ENCODE measurements around the gene RPL12. TPM values are rescaled to one million over a fixed set of nuclear protein-coding genes. Genes with fewer than 3 reads are reported as not detected.

RPL12 gene
- polyA plus RNA-seq, 2 of the 4 experiments (the other 2 are of a cell fraction), result 2,198 to 2,384 TPM

GRCh38 chr9:127452691-127453090 is 1.5 kb upstream of the RPL12 start:
- H3K4me3 ChIP-seq, result peak overlapping the region; percentile 98
- ChIA-PET POLR2A (interaction anchor here (0.6 to 3.2 kb wide), 2 partner anchors 29 to 43 kb away, joined by 5 to 23 read pairs; partner anchors contain the start of gene ZNF79), CTCF (interaction anchor here (1.9 kb wide), 1 partner anchor 51 kb away, joined by 5 read pairs; no protein-coding TSS in a partner anchor)
- peak overlapping the region; percentile 96 to 99 for H3K27ac ChIP-seq
- no peak for DNase-seq (ENCODE audit: low read depth in 1 of 2, low spot score in 1 of 2)
- FAIRE-seq, result no peak
- TF ChIP-seq TP53 (CRISPR knock-in tag; IDR thresholded peaks at IDR 0.05), result no peak
- no peak for TF ChIP-seq FOSB (CRISPR knock-in tag; IDR thresholded peaks at IDR 0.05)
- no peak for TF ChIP-seq NFE2L2 (conservative IDR thresholded peaks at IDR 0.05; ENCODE audit: low read length)
- TF ChIP-seq SMC3 (IDR thresholded peaks at IDR 0.05), result no peak
- TF ChIP-seq POLR2AphosphoS2 (conservative IDR thresholded peaks at IDR 0.05; ENCODE audit: low read length), result no peak
- TF ChIP-seq HOXA7 (CRISPR knock-in tag; IDR thresholded peaks at IDR 0.05), result no peak
- no peak for TF ChIP-seq HMGXB4 (CRISPR knock-in tag; IDR thresholded peaks at IDR 0.05; ENCODE audit: borderline replicate concordance)
- TF ChIP-seq JUN (IDR thresholded peaks at IDR 0.05), result no peak
- peaks cover 22% of the 10 kb centered on the region for H3K9me3 ChIP-seq
- H3K4me2 ChIP-seq, result peak overlapping the region; percentile 95
- H3K4me1 ChIP-seq, result peaks cover 17% of the 10 kb centered on the region
- no peak for ATAC-seq
- 84% methylated on average over 4 of the region's 4 CpGs for WGBS (ENCODE audit: missing lambda C conversion rate)

- DNase-seq (ENCODE audit: low read depth in 1 of 2, low spot score in 1 of 2) (peak; percentile 75 to 79), FAIRE-seq (no peak)
- 17% methylated on average over 15 of the region's 29 CpGs for WGBS (ENCODE audit: missing lambda C conversion rate)
Observed at GRCh38 chr9:127451858-127452656, 851 bp upstream of the RPL12 start.

More at GRCh38 chr9:127451858-127452656, 851 bp upstream of the RPL12 start:
- Histone ChIP-seq H3K4me2 (peak overlapping the region; percentile 95), H3K9me3 (peaks cover 29% of the 10 kb centered on the region), H3K4me1 (peaks cover 17% of the 10 kb centered on the region), H3K4me3 (peak overlapping the region; percentile 98), H3K27ac (peak overlapping the region; percentile 96 to 99)
- POLR2A ChIA-PET, result interaction anchor here (0.5 to 3.3 kb wide), 17 partner anchors 14 to 1265 kb away, joined by 3 to 25 read pairs (median 6); partner anchors contain the start of genes SLC2A8, TOR2A and ZNF79
- TF ChIP-seq USF2 (IDR thresholded peaks at IDR 0.05) (no peak), POLR2A (IDR thresholded peaks at IDR 0.05; ENCODE audit: low read length) (peak; percentile 48), E2F6 (IDR thresholded peaks at IDR 0.05; ENCODE audit: borderline replicate concordance, low read depth) (peak; percentile 46; the same call in 1 of the 2 replicates), SMC3 (IDR thresholded peaks at IDR 0.05) (no peak), TP53 (CRISPR knock-in tag; IDR thresholded peaks at IDR 0.05) (no peak), MAX (IDR thresholded peaks at IDR 0.05) (peak; percentile 80), POLR2AphosphoS2 (conservative IDR thresholded peaks at IDR 0.05; ENCODE audit: low read length) (no peak), ELK1 (IDR thresholded peaks at IDR 0.05; ENCODE audit: low read depth, low read length) (no peak), ZC3H11A (IDR thresholded peaks at IDR 0.05) (no peak), CBX8 (IDR thresholded peaks at IDR 0.05) (no peak)
- CTCF ChIA-PET, result interaction anchor here (1.9 kb wide), 1 partner anchor 52 kb away, joined by 5 read pairs; no protein-coding TSS in a partner anchor
- ATAC-seq, result peak; percentile 57 to 64

Data from A549 (cell line).